Muscle layer of colon (tissue), 2 donors: ENCODE results near the gene RAPGEFL1.
"Not testable (repeated sequence)": the region's sequence is repeated elsewhere in the genome, so short reads cannot be mapped to it uniquely, and the experiment has no call there.

Experiments
- H3K27ac ChIP-seq: one replicate; pipeline ENCODE4 v1.7.0; 2013; ENCODE audit warnings: low read depth, mild to moderate bottlenecking, low read length, moderate library complexity
- H3K27me3 ChIP-seq, 2 donors: one replicate each; pipeline ENCODE4 v1.7.0; 2013; ENCODE audit warnings: low read length in 2 of 2, mild to moderate bottlenecking in 2 of 2; ENCODE audit not compliant: insufficient read depth in 2 of 2, control insufficient read depth in 1 of 2
- H3K36me3 ChIP-seq: one replicate; pipeline ENCODE4 v1.7.0; 2013; ENCODE audit warnings: mild to moderate bottlenecking, low read length; ENCODE audit not compliant: insufficient read depth
- H3K4me1 ChIP-seq: one replicate; pipeline ENCODE4 v1.7.0; 2013; ENCODE audit warnings: mild to moderate bottlenecking, low read length; ENCODE audit not compliant: insufficient read depth
- H3K4me3 ChIP-seq, 2 donors: one replicate each; pipeline ENCODE4 v1.7.0; 2013; ENCODE audit warnings: low read length in 2 of 2, low read depth in 1 of 2, mild to moderate bottlenecking in 1 of 2, moderate library complexity in 1 of 2
- H3K9ac ChIP-seq: one replicate; pipeline ENCODE4 v1.7.0; 2013; ENCODE audit warnings: low read length
- H3K9me3 ChIP-seq: one replicate; pipeline ENCODE4 v1.7.0; 2013; ENCODE audit warnings: mild to moderate bottlenecking, low read length
- donor health status: abdominal sarcoma.
- donor health status: Adenocarcinoma of cecum.

Gene RAPGEFL1

DNA sequence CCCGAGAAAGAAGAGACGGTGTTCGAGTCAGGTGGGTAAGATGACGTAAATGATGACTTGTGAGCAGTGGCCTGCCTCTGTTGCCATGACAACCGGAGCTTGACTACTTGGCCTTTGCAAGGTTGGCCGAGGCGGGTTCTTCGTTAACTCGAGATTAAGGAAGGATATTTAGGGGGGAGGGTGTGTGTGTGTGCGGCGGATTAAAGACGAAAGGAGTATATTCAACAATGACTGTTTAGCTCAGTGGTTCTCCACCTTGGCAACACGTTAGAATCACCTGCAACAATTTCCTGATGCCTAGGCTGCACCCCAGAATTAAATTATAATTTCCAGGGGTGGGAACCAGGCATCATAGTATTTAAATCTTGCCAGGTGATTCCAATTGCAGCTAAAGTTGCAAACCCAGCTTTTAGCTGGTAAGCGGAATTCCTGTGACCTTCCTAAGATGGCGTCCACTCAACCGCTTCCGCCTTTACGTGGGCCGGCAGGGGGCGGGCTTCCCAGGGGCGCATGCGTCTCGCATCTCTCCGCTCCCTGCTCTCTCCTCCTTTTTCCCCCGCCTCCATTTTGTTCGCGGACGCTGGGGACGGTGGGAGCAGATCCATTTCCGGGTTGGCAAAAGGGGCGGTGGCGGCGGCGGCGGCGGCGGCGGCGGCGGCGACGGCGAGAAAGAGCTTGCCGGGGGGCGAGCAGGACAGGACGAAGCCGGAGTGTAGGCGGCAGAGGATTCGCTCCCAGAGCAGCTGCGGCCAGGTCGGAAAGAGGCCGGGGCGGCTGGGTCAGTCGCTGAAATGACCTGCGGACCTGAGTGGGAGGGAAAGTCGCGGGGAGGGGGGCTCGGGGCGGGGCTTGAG, 41.7 kb downstream of the RAPGEFL1 start, which contains the start of gene WIPF2:
Gene WIPF2, plus strand, starts transcription at position 565 of the 854 bp plus-strand sequence. CDS start 37,156 bp downstream, outside the sequence.
- Histone ChIP-seq H3K9me3 (no peaks in the 10 kb centered on the region), H3K36me3 (no peaks in the 10 kb centered on the region), H3K9ac (peak within 1 kb of the TSS; percentile 88), H3K4me1 (peaks cover 6% of the 10 kb centered on the region), H3K4me3 (peak within 1 kb of the TSS; percentile 67 to 90), H3K27me3 (no peaks in the 10 kb centered on the region), H3K27ac (peak within 1 kb of the TSS; percentile 82)

DNA sequence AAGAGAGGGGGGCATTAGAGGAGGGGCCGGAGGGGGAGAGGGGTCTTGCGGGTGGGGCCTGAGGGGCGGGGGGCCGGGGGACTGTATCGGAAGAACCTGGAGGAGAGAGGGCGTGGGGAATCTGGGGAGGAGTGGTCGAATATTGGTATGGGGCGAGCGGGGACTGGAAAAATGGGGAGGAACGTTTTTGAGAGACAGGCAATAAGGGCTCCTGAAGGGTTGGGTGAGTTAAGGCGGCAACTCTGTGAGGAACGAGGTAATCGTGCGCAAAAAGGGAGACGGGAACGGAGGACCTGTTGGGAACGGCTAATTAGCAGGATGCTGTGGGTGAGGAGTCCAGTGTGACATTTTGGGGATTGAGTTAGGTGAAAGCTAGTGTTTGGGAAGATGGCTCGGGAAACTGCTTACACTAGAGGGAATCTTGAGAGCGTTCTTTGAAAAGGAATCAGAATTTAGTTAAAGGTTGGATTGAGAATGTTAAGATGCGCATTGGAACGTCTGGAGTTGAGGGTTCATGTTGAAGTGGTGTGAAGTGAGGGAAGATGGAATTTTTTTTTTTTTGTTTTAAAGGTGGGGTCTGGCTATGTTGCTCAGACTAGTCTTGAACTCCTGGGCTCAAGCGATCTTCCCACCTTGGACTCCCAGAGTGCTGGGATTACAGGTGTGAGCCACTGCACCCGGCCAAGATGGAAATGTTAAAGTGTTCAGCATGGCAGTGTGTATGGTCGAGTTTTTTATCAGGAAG, 42.5 kb downstream of the RAPGEFL1 start:
- no peaks in the 10 kb centered on the region for H3K36me3 ChIP-seq
- peak overlapping the region; percentile 82 for H3K27ac ChIP-seq
- H3K4me3 ChIP-seq = peak overlapping the region; percentile 67 to 79
- peak overlapping the region; percentile 88 for H3K9ac ChIP-seq
- no peaks in the 10 kb centered on the region for H3K9me3 ChIP-seq
- peaks cover 10% of the 10 kb centered on the region for H3K4me1 ChIP-seq
- no peaks in the 10 kb centered on the region for H3K27me3 ChIP-seq

DNA sequence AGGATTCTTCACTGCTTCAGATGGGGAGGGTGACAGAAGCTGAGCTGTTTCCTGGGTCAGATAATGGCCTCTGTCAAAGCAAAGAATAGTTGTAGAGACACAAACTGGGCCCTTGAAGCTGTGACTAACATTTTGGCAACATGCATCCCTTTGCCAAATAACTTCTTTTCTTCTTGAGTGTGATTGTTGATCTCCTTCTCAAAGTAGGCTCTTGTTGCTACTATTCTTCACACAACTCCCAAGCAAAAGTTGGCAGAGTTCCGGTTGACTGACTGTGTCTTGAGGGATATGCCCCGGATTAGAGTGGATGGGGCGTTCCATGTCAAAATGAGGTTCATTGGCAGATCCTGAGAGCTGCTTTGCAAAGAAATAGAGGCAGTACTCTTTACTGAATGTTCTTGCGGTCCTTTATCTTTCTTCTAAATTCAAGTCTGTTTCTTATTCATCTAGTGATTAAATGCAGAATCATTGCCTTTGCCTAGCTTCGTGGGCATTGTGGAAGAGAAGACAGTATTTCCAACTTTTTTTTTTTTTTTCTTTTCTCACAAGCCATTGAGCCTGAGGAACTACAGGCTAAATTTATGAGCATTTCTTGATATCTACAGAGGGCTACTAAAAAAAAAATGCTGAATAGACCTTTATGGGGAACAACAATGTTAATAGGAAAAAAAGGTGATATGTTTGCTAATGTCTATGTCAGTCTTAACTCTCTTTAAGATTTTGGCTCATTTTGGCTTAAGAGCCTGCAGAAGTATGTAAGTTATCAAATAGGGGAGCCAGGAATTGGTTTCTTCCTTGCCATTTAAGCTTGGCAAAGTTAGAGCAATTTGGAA, 47.7 kb downstream of the RAPGEFL1 start:
- H3K4me1 ChIP-seq = peaks cover 13% of the 10 kb centered on the region
- no peak overlapping the region for H3K4me3 ChIP-seq
- H3K27me3 ChIP-seq = no peaks in the 10 kb centered on the region
- no peaks in the 10 kb centered on the region for H3K36me3 ChIP-seq
- H3K9me3 ChIP-seq = no peaks in the 10 kb centered on the region
- H3K27ac ChIP-seq = no peak overlapping the region
- no peak overlapping the region for H3K9ac ChIP-seq

DNA sequence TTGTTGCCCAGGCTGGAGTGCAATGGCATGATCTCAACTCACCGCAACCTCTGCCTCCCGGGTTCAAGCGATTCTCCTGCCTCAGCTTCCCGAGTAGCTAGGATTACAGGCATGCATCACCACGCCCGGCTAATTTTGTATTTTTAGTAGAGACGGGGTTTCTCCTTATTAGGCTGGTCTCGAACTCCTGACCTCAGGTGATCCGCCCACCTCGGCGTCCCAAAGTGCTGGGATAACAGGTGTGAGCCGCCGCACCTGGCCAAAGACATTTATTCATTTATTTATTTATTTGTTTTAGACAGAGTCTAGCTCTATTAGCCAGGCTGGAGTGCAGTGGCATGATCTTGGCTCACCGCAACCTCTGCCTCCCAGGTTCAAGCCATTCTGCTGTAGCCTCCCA, 51.9 kb downstream of the RAPGEFL1 start:
- H3K4me1 ChIP-seq = peaks cover 13% of the 10 kb centered on the region
- H3K36me3 ChIP-seq, H3K27ac ChIP-seq, H3K9me3 ChIP-seq, H3K27me3 ChIP-seq, H3K4me3 ChIP-seq, H3K9ac ChIP-seq: not testable (repeated sequence)

DNA sequence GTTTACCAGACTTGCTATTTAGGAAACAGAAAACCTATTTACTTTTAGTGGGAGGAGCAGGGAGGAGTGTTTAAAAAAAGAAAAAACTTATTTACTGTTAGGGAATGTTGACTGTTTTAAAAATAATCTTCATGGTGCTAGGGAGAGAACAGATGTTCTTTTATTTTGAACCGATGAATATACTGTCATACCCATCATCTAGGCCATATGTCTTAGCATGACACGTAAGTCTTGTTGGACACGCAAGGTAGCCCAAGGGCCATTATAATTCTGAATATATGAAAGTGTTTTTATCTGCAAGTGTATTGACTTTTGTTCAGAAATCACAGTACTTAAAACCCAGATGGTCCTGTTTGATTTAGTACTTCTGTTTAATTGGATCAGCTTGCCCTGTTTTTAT, 53.4 kb downstream of the RAPGEFL1 start:
- no peak overlapping the region for H3K27ac ChIP-seq
- no peak overlapping the region for H3K9ac ChIP-seq
- no peaks in the 10 kb centered on the region for H3K27me3 ChIP-seq
- H3K4me3 ChIP-seq = no peak overlapping the region
- H3K9me3 ChIP-seq = no peaks in the 10 kb centered on the region
- no peaks in the 10 kb centered on the region for H3K4me1 ChIP-seq
- H3K36me3 ChIP-seq = no peaks in the 10 kb centered on the region

DNA sequence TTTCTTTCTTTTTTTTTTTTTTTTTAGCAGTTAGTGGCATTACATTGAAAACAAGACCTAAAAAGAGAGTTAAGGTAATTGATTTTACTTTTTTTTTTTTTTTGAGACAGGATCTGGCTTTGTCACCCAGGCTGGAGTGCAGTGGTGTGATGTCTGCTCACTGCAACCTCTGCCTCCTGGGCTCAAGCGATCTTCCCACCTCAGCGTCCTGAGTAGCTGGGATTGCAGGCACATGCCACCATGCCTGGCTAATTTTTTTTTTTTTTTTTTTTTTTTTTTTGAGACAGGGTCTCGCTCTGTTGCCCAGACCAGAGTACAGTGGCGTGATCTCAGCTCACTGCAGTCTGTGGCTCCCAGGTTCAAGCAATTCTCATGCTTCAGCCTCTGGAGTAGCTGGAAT, 54.7 kb downstream of the RAPGEFL1 start:
- H3K9ac ChIP-seq, H3K27ac ChIP-seq, H3K36me3 ChIP-seq, H3K4me3 ChIP-seq, H3K27me3 ChIP-seq, H3K4me1 ChIP-seq, H3K9me3 ChIP-seq: not testable (repeated sequence)

DNA sequence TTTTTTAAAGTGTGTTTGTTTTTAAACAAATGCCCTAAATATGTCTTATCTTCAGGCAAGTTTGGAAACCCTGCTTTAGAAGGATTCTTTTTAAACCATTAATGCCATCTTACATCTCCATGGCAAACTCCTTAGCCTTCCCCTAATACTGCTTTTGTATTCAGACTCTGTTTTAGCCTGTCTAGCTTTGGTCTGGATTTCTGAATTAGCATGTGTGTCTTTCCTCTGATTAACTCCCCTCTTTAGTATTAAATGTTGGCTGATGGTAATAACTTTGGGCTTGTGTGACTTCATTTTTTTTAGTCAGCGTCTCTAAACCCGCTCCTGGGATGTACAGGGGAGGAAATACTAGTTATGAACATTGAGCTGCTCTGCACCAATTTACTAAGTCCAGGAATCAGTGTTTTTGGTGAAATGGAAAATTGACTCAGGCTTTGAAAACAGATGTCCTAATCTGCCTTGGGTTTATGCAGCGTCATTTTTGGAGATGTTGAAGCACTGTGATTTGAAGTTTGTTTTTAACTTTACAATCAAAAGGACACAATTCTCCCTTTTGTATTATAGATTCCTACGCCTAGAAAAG, 64.1 kb downstream of the RAPGEFL1 start:
- no peaks in the 10 kb centered on the region for H3K27me3 ChIP-seq
- H3K4me1 ChIP-seq = peaks cover 12% of the 10 kb centered on the region
- H3K27ac ChIP-seq = no peak overlapping the region
- H3K4me3 ChIP-seq = no peak overlapping the region
- H3K36me3 ChIP-seq = no peaks in the 10 kb centered on the region
- no peaks in the 10 kb centered on the region for H3K9me3 ChIP-seq
- no peak overlapping the region for H3K9ac ChIP-seq

DNA sequence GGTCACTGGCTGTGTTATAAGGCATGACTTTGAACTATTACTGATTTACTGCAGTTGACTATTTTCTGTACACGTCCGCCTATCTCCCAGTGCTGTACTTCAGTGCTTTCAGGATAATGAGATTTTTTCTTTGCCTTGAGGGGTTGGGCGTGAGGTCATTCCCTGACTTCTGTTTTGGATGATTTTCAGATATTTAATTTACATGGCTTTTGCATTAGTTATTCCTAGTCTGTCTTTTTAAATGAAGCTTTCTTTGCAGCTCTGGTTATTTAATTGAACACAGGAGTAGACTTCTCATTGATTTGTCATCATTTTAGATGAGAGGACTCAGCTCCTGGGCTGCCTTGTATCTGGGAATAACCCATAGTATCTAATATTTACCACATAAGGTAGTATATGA, 65.5 kb downstream of the RAPGEFL1 start:
- Histone ChIP-seq H3K27me3 (no peaks in the 10 kb centered on the region), H3K36me3 (no peaks in the 10 kb centered on the region), H3K9me3 (no peaks in the 10 kb centered on the region), H3K4me1 (peaks cover 12% of the 10 kb centered on the region), H3K27ac (no peak overlapping the region), H3K9ac (no peak overlapping the region), H3K4me3 (no peak overlapping the region)

DNA sequence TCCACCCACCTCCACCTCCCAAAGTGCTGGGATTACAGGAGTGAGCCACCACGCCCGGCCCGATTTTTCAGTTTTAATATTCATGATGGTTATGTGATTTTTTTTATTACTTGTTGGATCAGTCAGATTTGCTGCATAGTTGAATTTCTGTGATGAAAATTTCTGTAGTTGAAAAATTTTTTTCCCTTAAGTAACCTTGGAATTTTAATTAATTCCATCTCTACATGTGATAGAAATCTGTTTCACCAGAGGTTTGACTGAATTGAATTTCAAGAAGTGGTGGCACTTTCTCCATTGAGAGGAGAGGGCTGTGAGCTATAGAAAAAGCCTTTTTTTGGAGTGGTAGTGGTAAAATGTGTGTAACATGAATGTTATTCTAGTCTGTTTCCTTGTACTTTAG, 66.5 kb downstream of the RAPGEFL1 start:
- no peak overlapping the region for H3K9ac ChIP-seq
- H3K4me3 ChIP-seq = no peak overlapping the region
- H3K36me3 ChIP-seq = no peaks in the 10 kb centered on the region
- H3K27me3 ChIP-seq = no peaks in the 10 kb centered on the region
- H3K9me3 ChIP-seq = no peaks in the 10 kb centered on the region
- H3K27ac ChIP-seq = no peak overlapping the region
- peaks cover 12% of the 10 kb centered on the region for H3K4me1 ChIP-seq

DNA sequence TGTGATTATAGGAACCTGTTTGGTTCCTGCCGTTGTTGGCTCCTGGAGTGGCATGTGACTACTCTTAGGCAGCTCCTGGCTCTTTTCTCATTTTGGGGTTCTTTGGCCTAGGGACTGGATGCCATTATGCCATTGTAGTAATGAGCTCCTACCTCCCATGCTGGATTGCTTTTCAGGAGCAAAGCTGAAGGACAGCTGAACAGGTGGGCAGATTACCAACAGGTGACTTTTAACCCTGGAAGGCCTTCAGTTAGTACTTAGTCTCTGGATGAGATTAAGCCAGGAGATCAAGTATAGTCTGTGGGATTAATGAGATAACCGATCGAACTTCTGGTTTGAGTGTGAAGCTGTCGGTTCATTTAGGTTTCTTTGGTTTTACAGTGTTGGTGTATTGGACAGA, 67.0 kb downstream of the RAPGEFL1 start:
- Histone ChIP-seq H3K9ac (no peak overlapping the region), H3K9me3 (no peaks in the 10 kb centered on the region), H3K27me3 (no peaks in the 10 kb centered on the region), H3K36me3 (no peaks in the 10 kb centered on the region), H3K27ac (no peak overlapping the region), H3K4me1 (peaks cover 12% of the 10 kb centered on the region), H3K4me3 (no peak overlapping the region)
